ENCODE results near the gene PRORP. TPM values are rescaled to one million over a fixed set of nuclear protein-coding genes. Genes with fewer than 3 reads are reported as not detected.

The PRORP gene
- total and polyA plus RNA-seq, 2 of the 8 experiments (the other 6 are each of a cell fraction or from before 2014, with no cell fraction given), result 30.0 to 44.8 TPM

DNA sequence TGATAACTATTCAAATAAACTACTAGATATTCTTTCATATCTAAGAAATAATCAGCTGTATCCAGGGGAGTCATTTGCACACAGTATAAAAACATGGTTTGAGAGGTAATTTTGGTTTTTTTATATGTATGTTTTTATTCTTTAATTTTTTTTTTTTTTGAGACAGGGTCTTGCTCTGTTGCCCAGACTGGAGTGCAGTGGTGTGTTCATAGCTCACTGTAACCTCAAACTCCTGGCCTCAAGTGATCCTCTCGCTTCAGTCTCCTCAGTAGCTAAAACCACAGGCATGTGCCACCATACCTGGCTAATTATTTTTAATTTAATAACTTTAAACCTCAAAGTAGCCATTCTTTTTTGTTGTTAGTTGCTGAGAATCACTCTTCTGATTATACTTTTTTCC lies 1.8 kb downstream of the PRORP start (continued):
- TF ChIP-seq CHD7 (IDR thresholded peaks at IDR 0.05; ENCODE audit: insufficient replicate concordance, low read length), result no peak
- no peak for TF ChIP-seq SIRT6 (IDR thresholded peaks at IDR 0.05; ENCODE audit: low read length)
- TF ChIP-seq EP300 (IDR thresholded peaks at IDR 0.05; ENCODE audit: borderline replicate concordance in 1 of 2, low read depth in 2 of 2, low read length in 2 of 2), result no peak
- TF ChIP-seq SP2 (IDR thresholded peaks at IDR 0.05; ENCODE audit: low read length), result no peak
- TF ChIP-seq RNF2 (IDR thresholded peaks at IDR 0.05; ENCODE audit: borderline replicate concordance, low read depth, low read length, missing control alignments, poor library complexity, severe bottlenecking), result no peak
- no peak for TF ChIP-seq MAX (IDR thresholded peaks at IDR 0.05)
- no peak for TF ChIP-seq CTCF (IDR thresholded peaks at IDR 0.05; ENCODE audit: control extremely low read depth in 1 of 3, insufficient read depth in 1 of 3, low read depth in 1 of 3, low read length in 3 of 3)

Data from H1 (cell line).